ENCODE results near the gene SNRPD1.
"Not testable (repeated sequence)": the region's sequence is repeated elsewhere in the genome, so short reads cannot be mapped to it uniquely, and the experiment has no call there.

Gene SNRPD1

DNA sequence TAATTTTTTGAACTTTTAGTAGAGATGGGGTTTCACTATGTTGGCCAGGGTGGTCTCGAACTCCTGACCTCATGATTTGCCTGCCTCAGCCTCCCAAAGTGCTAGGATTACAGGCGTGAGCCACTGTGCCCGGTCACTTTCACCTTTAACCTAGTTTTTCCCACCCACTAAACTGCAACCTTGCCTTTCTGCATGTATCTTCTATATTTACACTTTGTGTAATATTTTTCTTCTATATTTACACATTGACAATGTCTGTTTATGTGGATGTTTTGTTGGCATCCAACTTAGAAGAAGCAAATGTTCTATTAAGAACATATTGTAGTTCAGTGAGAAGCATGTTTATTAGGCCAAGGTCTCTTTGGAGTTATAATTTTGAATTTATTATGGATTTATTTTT lies 26.7 kb downstream of the SNRPD1 start:
- DNase-seq: no peak

DNA sequence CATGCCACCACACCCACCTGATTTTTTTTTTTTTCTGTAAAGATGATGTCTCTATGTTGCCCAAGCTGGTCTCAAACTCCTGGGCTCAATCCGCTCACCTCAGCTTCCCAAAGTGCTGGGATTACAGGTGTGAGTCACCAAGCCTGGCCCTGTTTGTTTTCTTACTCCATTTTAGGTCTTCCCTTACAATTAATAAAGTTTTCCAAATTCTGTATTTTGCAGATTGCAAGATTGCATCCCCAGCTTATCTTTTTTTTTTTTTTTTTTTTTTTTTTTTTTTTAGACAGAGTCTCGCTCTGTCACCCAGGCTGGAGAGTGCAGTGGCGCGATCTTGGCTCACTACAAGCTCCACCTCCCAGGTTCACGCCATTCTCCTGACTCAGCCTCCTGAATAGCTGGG lies 28.3 kb downstream of the SNRPD1 start:
- not testable (repeated sequence) for DNase-seq

DNA sequence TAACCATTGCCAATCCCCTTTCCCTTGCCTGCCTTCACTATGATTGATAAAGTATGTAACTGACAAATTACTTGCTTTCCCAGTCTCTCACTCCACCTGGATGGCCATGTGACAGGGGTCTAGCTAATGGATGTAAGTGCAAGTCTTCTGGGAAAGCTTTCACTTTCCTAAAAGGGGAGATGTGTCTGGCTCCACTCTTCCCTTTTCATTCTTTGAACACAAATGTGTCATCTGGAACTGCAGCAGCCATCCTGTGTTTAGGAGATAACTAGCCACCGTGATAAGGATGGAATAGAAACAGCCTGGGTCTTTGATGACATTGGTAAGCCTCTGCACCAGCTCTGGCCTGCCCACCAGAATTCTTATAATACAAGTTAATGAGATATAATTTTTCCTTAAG lies 38.2 kb downstream of the SNRPD1 start:
- DNase-seq: no peak

DNA sequence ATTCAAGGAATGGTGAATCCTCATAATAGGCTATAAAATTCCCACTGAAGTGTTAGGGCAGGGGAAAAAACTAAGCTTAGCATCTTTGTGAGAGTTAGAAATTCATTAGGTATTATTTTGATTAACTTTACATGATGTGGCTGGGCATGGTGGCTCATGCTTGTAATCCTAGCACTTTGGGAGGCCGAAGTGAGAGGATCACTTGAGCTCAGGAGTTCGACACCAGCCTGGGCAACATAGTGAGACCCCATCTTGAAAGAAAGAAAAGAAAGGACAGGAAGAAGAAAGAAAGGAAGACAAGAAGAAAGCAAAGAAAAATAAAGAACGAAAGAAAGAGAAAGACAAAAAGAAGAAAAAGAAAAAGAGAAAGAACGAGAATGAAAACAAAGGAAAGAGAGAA lies 40.0 kb downstream of the SNRPD1 start:
- no peak for DNase-seq

DNA sequence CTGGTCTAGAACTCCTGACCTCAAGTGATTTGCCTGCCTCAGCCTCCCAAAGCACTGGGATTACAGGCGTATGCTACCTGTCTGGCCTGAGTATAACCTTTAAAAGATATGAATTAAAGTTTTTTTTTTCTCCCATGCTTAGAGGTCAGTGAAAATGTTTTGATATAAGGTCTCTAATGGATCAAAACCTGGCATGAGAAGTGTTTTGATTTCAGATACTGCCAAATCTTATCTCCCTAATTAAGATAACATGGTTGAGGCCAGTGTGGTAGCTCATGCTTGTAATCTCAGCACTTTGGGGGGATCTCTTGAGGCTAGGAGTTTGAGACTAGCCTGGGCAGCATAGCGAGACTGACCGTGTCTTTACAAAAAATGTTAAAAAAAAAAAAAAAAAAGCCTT lies 41.2 kb downstream of the SNRPD1 start:
- DNase-seq: no peak

DNA sequence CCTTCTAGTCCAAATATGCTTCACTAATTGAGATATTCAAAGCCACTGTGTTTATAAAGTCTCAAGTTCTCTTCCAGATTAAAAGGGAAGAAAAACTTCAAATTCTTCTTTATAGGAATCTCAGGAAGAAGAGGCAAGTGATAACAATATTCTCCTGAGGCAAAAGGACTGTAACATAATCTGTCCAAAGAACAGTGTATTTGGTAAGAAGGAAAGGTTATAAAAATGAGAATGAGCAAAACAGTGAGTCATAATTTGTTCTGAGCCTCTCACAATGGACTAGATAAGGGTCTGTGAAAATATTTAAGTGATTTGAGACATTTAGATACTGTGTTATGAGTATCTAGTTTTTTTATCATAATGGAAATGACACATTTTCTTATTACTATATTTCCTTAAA lies 44.3 kb downstream of the SNRPD1 start:
- DNase-seq: no peak

DNA sequence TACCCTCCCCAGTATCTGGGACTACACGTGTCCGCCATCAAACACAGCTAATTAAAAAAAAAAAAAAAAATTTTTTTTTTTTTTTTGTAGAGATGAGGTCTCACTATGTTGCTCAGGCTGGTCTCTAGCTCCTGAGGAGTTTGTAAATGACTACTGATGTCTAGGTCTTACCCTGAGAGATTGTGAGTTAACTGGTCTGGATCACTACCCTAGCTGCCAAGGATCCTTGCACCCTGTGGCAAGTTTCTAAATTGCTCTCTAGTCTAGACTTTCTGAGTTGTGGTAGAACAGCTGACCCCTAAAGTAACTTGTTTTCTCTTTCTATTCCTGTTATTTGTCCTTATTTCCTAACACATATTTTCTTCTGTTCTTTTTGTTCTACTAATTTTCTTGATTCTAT lies 48.0 kb downstream of the SNRPD1 start:
- no peak for DNase-seq

DNA sequence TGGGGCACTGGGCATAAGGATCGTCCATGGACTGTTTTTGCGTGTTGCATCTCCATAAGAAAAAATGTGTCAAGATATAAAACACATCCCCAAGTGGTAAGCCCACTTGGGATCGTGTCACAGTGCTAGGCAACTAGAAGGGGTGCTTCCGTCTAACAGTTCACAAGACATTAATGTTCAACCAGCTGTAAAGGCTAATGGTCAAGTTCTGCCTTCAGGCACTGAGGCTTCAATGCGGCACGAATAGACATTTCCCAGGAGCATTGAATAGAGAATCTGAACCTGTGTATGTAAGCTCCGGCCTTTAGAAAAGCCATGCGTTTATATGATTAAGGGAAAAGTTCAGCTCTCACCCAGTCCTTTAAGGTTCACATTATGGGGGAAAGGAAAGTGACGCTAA lies 50.5 kb downstream of the SNRPD1 start:
- DNase-seq: no peak

DNA sequence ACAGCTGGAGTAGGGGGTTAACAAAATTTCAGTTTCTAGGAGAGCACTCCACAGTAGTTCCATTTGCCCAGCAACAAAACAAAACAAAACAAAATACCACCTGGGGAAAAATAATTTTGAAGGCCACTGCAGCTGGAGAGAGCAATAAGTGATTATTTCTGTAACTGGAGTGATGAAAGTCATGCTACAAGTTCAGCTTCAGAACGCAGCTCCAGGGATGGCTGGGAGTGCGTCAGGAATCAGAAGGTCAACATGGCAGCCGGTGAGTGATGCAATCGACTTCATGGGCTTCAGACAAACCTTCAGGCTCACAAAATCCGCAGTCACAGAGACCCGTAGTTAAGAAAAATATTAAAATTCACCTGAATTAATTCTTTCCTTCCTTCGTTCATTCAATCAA lies 51.5 kb downstream of the SNRPD1 start:
- no peak for DNase-seq

DNA sequence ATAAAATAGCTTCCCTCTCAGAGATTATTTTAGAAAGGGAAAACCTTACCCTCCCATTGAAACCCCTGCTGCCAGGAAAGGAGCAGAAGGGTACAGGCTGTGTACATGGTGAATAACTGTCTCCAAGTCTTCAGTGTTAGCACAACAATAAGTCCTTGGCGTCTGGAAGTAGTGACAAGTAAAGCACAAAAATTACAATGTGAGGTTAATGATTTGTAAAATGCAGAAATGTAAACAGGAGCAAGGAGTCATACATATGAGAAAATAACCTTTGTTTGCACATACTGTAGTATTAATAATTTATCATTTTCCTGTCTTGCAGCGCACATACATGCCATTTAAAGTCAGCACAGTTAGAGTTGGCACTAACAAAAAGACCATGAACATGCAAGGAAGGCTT lies 52.0 kb downstream of the SNRPD1 start:
- DNase-seq: no peak

DNA sequence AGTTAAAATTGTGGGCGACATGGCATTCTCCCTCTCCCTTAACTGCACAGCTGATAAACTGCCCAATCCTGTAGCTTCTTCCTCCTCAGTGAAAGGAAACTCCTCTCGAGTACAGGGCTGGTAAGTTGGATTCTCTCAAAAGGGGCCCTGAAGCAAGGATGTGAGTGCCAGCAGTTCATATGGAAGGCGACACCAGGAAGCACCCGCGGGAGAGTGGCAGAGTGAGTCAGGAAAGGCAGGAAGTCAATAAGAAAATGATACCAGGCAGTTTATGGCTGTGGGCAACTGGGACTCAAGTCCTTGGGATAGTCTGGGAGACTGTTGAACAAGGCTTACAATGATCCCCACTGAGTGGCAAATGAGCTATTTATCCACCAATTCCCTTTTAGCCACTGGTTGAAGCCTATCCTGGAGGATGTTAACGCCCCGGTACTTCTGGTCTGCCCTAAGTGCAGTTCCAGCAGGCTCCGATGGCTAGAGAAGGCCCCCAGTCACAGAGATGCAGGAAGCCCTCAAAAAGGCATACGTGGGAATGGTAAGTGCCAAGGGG lies 57.7 kb downstream of the SNRPD1 start:
- DNase-seq: no peak

DNA sequence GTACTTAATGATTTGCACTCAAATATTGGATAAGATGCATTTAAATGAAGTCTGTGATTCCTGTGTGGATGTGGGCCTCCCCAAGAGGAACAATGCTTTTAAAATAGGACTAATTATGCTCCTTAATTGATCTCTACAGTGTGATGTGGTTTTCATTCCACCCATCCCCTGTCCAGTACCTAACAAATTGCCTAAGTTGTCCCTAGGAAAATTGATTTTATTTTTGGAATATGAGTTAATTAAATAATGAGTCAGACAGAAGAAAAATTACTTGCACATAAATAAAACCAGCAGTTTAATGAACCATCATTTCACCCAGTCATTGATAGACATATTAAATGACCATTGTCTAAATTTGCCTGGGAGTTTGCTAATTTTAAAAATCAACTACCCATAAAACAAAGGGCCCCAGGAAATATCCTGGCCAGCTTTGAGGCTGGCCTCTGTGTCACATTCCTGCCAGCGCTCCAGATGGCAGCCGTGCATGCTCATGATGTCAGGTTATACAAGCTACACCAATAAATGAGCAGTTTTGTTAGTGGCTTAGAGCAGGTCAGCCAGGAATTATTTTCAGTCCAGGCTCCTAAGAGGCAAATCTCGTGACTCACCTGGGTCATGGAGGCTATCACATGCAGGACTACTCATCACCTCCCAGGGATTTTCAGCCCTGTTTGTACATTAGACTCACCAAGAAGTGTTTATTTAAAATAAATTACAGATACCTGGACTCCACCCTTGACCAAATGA lies 60.6 kb downstream of the SNRPD1 start:
- DNase-seq: no peak

DNA sequence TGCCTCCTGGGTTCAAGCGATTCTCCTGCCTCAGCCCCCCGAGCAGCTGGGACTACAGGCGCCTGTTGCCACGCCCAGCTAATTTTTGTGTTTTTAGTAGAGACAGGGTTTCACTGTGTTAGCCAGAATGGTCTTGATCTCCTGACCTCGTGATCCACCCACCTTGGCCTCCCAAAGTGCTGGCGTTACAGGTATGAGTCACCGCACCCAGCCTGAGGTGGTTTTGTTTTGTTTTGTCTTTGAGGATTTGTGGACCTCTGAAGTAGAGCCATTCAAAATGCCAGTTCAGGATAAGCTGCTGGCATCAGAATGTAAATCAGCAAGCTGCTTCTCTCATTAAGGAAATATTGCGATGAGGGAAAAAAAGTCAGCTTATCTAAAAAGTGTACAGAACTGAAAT lies 63.2 kb downstream of the SNRPD1 start:
- peak; percentile 34 to 47 for DNase-seq

DNA sequence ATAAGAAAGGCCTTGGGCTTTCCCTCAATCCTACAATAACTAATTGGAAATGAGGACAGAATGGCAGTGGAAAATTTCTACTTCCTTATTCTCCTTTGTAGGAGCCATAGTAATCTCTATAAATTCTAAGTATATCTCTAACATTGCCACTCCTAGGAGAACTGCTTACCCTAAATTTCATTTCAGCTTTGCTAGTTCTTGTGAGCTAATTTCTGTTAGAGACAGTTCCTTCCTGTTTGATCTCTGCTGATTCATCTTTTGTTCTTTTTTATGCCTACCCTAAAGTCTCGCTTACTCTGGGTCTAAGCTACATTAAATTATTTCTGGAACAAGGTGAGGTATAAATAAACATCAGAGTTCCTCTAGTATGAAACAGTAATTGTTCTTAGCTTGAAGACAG lies 66.7 kb downstream of the SNRPD1 start:
- DNase-seq: no peak

DNA sequence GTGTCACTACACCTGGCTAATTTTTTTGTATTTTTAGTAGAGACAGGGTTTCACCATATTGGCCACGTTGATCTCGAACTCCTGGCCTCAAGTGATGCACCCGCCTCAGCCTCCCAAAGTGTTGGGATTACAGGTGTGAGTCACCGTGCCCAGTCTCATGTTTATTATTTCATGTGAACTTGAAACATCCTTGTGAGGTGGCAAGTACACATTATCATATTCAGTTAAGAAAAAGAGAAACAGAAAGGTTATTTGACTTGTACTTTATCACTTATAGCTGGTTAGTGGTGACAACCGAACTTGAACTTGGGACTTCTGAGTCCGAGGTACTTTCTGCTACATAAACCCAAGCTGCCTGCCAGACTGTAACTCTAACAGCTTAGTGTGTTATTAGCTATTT lies 68.0 kb downstream of the SNRPD1 start:
- DNase-seq: no peak

DNA sequence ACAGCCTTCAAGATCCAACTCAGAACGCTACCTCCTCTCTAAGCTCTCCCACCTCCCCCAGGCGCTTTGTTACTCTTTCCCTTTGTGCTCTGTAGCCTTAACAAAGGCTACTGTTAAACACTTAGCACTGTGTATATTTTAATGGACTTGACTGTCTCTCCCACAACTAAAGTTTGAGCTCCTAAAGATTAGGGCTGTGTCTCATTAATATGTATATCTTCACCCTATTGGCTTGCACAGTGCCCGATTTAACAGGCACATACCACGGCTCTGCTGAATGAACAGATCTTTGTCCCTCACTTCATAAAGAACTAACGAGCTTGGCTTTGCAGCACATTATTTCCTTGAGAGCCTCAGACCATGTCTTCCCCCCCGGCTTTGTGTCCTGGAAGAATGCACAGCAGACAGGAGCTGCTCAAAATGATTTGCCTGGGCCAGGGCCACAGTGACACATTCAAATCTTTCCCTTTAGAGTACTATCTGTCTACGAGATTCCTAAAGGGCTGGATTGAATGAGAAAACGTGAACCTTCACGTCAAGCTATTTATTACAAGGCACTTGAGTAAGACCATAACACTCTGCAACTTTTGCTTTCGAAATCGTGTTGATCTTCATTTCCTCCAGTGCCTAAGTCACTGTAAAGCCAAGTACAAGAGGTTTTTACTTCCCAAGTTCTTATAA lies 70.4 kb downstream of the SNRPD1 start:
- peak; percentile 15 to 19 for DNase-seq

Measured in activated CD4-positive, alpha-beta T cell treated with anti-CD3 and anti-CD28 coated beads, Interleukin-2, amount 50 U/mL, for 48 hours (primary cell).